Activated CD8-positive, alpha-beta T cell treated with anti-CD3 and anti-CD28 coated beads for 36 hours (primary cell): ENCODE results near the gene CCDC160. TPM values are rescaled to one million over a fixed set of nuclear protein-coding genes. Genes with fewer than 3 reads are reported as not detected.
"Not testable (repeated sequence)": the region's sequence is repeated elsewhere in the genome, so short reads cannot be mapped to it uniquely, and the experiment has no call there.

Source experiments
- ATAC-seq: fragments of 200-7000 bp; cut with Tn5 transposase; one replicate; pipeline ENCODE4 v1.10.0; 2021; ENCODE audit warnings: mild to moderate bottlenecking, moderate library complexity
- CTCF ChIA-PET: fragments of 350-600 bp; sonication (Branson Sonifier 250); formaldehyde crosslinking; loops from one replicate; lab custom pipeline; 2021; ENCODE audit warnings: antibody characterized with exemption; lab: Charles Lee
- POLR2A ChIA-PET: fragments of 350-600 bp; sonication (Branson Sonifier 250); formaldehyde crosslinking; loops from one replicate; lab custom pipeline; 2021; ENCODE audit warnings: antibody characterized with exemption; lab: Charles Lee
- DNase-seq: peaks from one replicate; pipeline ENCODE4 v3.0.0-alpha.2; 2020
- H3K27ac Mint-ChIP-seq: one replicate; pipeline ENCODE4 v1.8.0; 2021; ENCODE audit warnings: mild to moderate bottlenecking, mixed read lengths
- H3K27me3 Mint-ChIP-seq: one replicate; pipeline ENCODE4 v1.8.0; 2021; ENCODE audit warnings: mixed read lengths
- H3K36me3 Mint-ChIP-seq: one replicate; pipeline ENCODE4 v1.8.0; 2021; ENCODE audit warnings: low read depth, mixed read lengths
- H3K4me1 Mint-ChIP-seq: one replicate; pipeline ENCODE4 v1.8.0; 2021; ENCODE audit warnings: low read depth, mixed read lengths
- H3K4me3 Mint-ChIP-seq: one replicate; pipeline ENCODE4 v1.8.0; 2021; ENCODE audit warnings: mild to moderate bottlenecking, moderate library complexity, mixed read lengths
- H3K9me3 Mint-ChIP-seq: one replicate; pipeline ENCODE4 v1.8.0; 2021; ENCODE audit warnings: mixed read lengths
- CTCF ChIP-seq: fragments of 200-600 bp; IDR thresholded peaks from one replicate; pipeline ENCODE4 v1.8.0; 2022; ENCODE audit warnings: antibody characterized with exemption, mild to moderate bottlenecking
- intact Hi-C: fragments of 100-400 bp; cut with micrococcal nuclease; formaldehyde crosslinking; loops from one replicate; pipeline ENCODE4 v1.10.0; 2022
- total RNA-seq, 2 experiments: library from RNA; stranded (reverse); gene quantifications; one replicate each; pipeline ENCODE4 v1.2.3, GENCODE V29; 2021

Gene CCDC160
- total RNA-seq, 2 experiments from 2014 or later: not detected

- H3K9me3 Mint-ChIP-seq: no peaks in the 10 kb centered on the region
- intact Hi-C loops: no loop called here
- DNase-seq (no peak), ATAC-seq (no peak)
- H3K27ac Mint-ChIP-seq: no peak overlapping the region
- POLR2A ChIA-PET: no interaction called here
- H3K27me3 Mint-ChIP-seq: no peaks in the 10 kb centered on the region
- TF ChIP-seq CTCF: no peak
- CTCF ChIA-PET: no interaction called here
- H3K36me3 Mint-ChIP-seq: no peaks in the 10 kb centered on the region
- H3K4me1 Mint-ChIP-seq: peaks cover 3% of the 10 kb centered on the region
- no peak overlapping the region for H3K4me3 Mint-ChIP-seq
Observed at GRCh38 chrX:134258202-134258601, 21.2 kb downstream of the CCDC160 start.

- H3K27ac Mint-ChIP-seq, DNase-seq, ATAC-seq, H3K4me3 Mint-ChIP-seq, H3K9me3 Mint-ChIP-seq, CTCF ChIA-PET, H3K36me3 Mint-ChIP-seq, H3K4me1 Mint-ChIP-seq, intact Hi-C loops, H3K27me3 Mint-ChIP-seq, POLR2A ChIA-PET: not testable (repeated sequence)
Observed at GRCh38 chrX:134285934-134286333, 49.0 kb downstream of the CCDC160 start.

GRCh38 chrX:134287346-134287745, 50.4 kb downstream of the CCDC160 start:
- H3K4me1 Mint-ChIP-seq: no peaks in the 10 kb centered on the region
- H3K27me3 Mint-ChIP-seq: peaks cover 2% of the 10 kb centered on the region
- CTCF ChIA-PET: no interaction called here
- no peak overlapping the region for H3K4me3 Mint-ChIP-seq
- no peak for ATAC-seq
- TF ChIP-seq CTCF: no peak
- POLR2A ChIA-PET: no interaction called here
- no peak overlapping the region for H3K27ac Mint-ChIP-seq
- H3K36me3 Mint-ChIP-seq: no peaks in the 10 kb centered on the region
- intact Hi-C loops: no loop called here
- no peaks in the 10 kb centered on the region for H3K9me3 Mint-ChIP-seq
- no peak for DNase-seq

- no peak for ATAC-seq
- TF ChIP-seq CTCF: no peak
- ChIA-PET POLR2A (no interaction called here), CTCF (interaction anchor here (0.8 to 1.0 kb wide), 2 partner anchors 22 to 103 kb away, joined by 3 read pairs; no protein-coding TSS in a partner anchor)
- no peaks in the 10 kb centered on the region for H3K36me3 Mint-ChIP-seq
- no peaks in the 10 kb centered on the region for H3K27me3 Mint-ChIP-seq
- H3K4me3 Mint-ChIP-seq: no peak overlapping the region
- DNase-seq: no peak
- H3K9me3 Mint-ChIP-seq: peaks cover 2% of the 10 kb centered on the region
- no peaks in the 10 kb centered on the region for H3K4me1 Mint-ChIP-seq
- intact Hi-C loops: no loop called here
- no peak overlapping the region for H3K27ac Mint-ChIP-seq
Observed at GRCh38 chrX:134294548-134294947, 57.6 kb downstream of the CCDC160 start.

Other genes starting within 250 kb of the CCDC160 start
- gene PHF6, start 136.1 kb downstream of the CCDC160 start, total RNA-seq: 10 to 100 TPM; 66.0 to 69.4 TPM
- gene HPRT1, start 223.0 kb downstream of the CCDC160 start, total RNA-seq: 100 to 1,000 TPM; 118 to 120 TPM